ENCODE data around the gene FTO.
A peak's percentile ranks its signal among the peaks of the same experiment; 100 is the strongest.

The FTO gene

GRCh38 chr16:53946746-53947386 is 242.9 kb downstream of the FTO start:
- DNase-seq: no peak

GRCh38 chr16:53947642-53948041 is 243.7 kb downstream of the FTO start:
- DNase-seq: peak; percentile 80

- DNase-seq: no peak
These were observed 244.4 kb downstream of the FTO start for GRCh38 chr16:53948326-53948725.

GRCh38 chr16:53948734-53949430 is 244.9 kb downstream of the FTO start:
- no peak for DNase-seq

- DNase-seq: no peak
These were observed 245.9 kb downstream of the FTO start for GRCh38 chr16:53949715-53950410.

- DNase-seq: no peak
These were observed 246.7 kb downstream of the FTO start for GRCh38 chr16:53950677-53951076.

- no peak for DNase-seq
These were observed 248.6 kb downstream of the FTO start for GRCh38 chr16:53952215-53953208.

GRCh38 chr16:53953336-53953735 is 249.4 kb downstream of the FTO start:
- no peak for DNase-seq

- no peak for DNase-seq
These were observed 251.4 kb downstream of the FTO start for GRCh38 chr16:53955221-53955875.

GRCh38 chr16:53958341-53958880 is 254.5 kb downstream of the FTO start:
- DNase-seq: no peak

GRCh38 chr16:53960050-53960812 is 256.3 kb downstream of the FTO start:
- no peak for DNase-seq

GRCh38 chr16:53960954-53961616 is 257.1 kb downstream of the FTO start:
- DNase-seq: no peak

GRCh38 chr16:53962041-53962440 is 258.1 kb downstream of the FTO start:
- DNase-seq: no peak

GRCh38 chr16:53964145-53964790 is 260.3 kb downstream of the FTO start:
- no peak for DNase-seq

- no peak for DNase-seq
These were observed 263.0 kb downstream of the FTO start for GRCh38 chr16:53966821-53967571.

GRCh38 chr16:53967572-53967971 is 263.6 kb downstream of the FTO start:
- DNase-seq: no peak

- DNase-seq: no peak
These were observed 264.5 kb downstream of the FTO start for GRCh38 chr16:53968454-53968853.

GRCh38 chr16:53968896-53969295 is 264.9 kb downstream of the FTO start:
- no peak for DNase-seq

GRCh38 chr16:53971616-53972015 is 267.7 kb downstream of the FTO start:
- no peak for DNase-seq

Data from NCI-H1436 (cell line).